ENCODE measurements around the gene ALK. TPM values are rescaled to one million over a fixed set of nuclear protein-coding genes. Genes with fewer than 3 reads are reported as not detected.

Gene ALK
- total RNA-seq, 1 experiment from 2014 or later, result not detected

- Mint-ChIP-seq H3K4me1 (peaks cover 5 to 8% of the 10 kb centered on the region in 2 experiments; a peak in 2 of 4 replicates), H3K9me3 (peaks cover 3 to 6% of the 10 kb centered on the region in 2 experiments), H3K4me3 (no peak overlapping the region), H3K36me3 (ENCODE audit: insufficient read depth in 1 of 3, low read depth in 3 of 3) (peaks cover 0 to 4% (median 3%) of the 10 kb centered on the region in 3 experiments; a peak in 4 of 7 replicates), H3K27me3 (ENCODE audit: low read depth) (no peaks in the 10 kb centered on the region), H3K27ac (peak overlapping the region in 1 of 3 experiments; percentile 62; a peak in 2 of 7 replicates)
- Histone ChIP-seq H4K5ac (ENCODE audit: insufficient read length, low read depth, low read length) (no peak overlapping the region), H3K79me2 (ENCODE audit: insufficient read depth, low read length) (no peaks in the 10 kb centered on the region), H3K27ac (ENCODE audit: insufficient read length, low read depth, low read length) (no peak overlapping the region), H2BK15ac (ENCODE audit: low read depth, low read length) (no peak overlapping the region), H2AK5ac (ENCODE audit: insufficient read length, low read length) (no peak overlapping the region), H3T11ph (ENCODE audit: low read length) (no peak overlapping the region), H3K9me3 (ENCODE audit: control insufficient read depth, low read depth, low read length) (no peaks in the 10 kb centered on the region), H3K4me1 (ENCODE audit: insufficient read depth, low read length) (no peaks in the 10 kb centered on the region), H2AFZ (ENCODE audit: low read length) (no peak overlapping the region), H3K9ac (ENCODE audit: extremely low read depth, insufficient read length, low read length) (no peak overlapping the region), H3K4ac (ENCODE audit: low read depth, low read length) (no peak overlapping the region), H3K14ac (ENCODE audit: insufficient read depth, low read length) (no peak overlapping the region), H2BK120ac (ENCODE audit: low read depth, low read length, poor library complexity, severe bottlenecking) (no peak overlapping the region), H3K23ac (ENCODE audit: insufficient read length, low read depth, low read length) (no peak overlapping the region), H3K56ac (ENCODE audit: insufficient read length, low read depth, low read length) (no peak overlapping the region), H3K79me1 (ENCODE audit: insufficient read depth, low read depth, low read length, poor library complexity, severe bottlenecking) (no peaks in the 10 kb centered on the region), H3K27me3 (ENCODE audit: insufficient read depth, low read length) (no peaks in the 10 kb centered on the region), H3K23me2 (ENCODE audit: insufficient read length, low read depth, low read length, poor library complexity, severe bottlenecking) (no peaks in the 10 kb centered on the region), H2BK12ac (ENCODE audit: insufficient read length, low read depth, low read length) (no peak overlapping the region), H4K20me1 (ENCODE audit: control insufficient read depth, insufficient read depth, insufficient read length) (no peaks in the 10 kb centered on the region), H3K18ac (ENCODE audit: insufficient read length, low read depth, low read length) (no peak overlapping the region), H2BK20ac (ENCODE audit: low read depth, low read length, poor library complexity, severe bottlenecking) (no peak overlapping the region), H2BK5ac (ENCODE audit: insufficient read length, low read length) (no peak overlapping the region), H4K91ac (ENCODE audit: insufficient read length, low read depth, low read length) (no peak overlapping the region), H3K4me2 (ENCODE audit: insufficient read depth, insufficient read length, low read length) (no peak overlapping the region), H4K8ac (replicated peaks; ENCODE audit: insufficient read length, low read depth, low read length) (no peak overlapping the region)
- TF ChIP-seq CTCF (conservative IDR thresholded peaks at IDR 0.05), result no peak
- DNase-seq, result no peak
- no CpG with 5 or more reads among the region's 3 CpGs for WGBS (ENCODE audit: extremely low coverage, insufficient read length, low lambda C conversion rate)
Observed at GRCh38 chr2:29485631-29486030, 435.8 kb downstream of the ALK start.
